Measurements from ENCODE around the gene CCDC172.
"Not testable (repeated sequence)": the region's sequence is repeated elsewhere in the genome, so short reads cannot be mapped to it uniquely, and the experiment has no call there.

Gene CCDC172

GRCh38 chr10:116331815-116332214 lies 7.6 kb downstream of the CCDC172 start:
- no peak for FAIRE-seq
- no peak for DNase-seq (ENCODE audit: insufficient read length, low spot score)

DNA sequence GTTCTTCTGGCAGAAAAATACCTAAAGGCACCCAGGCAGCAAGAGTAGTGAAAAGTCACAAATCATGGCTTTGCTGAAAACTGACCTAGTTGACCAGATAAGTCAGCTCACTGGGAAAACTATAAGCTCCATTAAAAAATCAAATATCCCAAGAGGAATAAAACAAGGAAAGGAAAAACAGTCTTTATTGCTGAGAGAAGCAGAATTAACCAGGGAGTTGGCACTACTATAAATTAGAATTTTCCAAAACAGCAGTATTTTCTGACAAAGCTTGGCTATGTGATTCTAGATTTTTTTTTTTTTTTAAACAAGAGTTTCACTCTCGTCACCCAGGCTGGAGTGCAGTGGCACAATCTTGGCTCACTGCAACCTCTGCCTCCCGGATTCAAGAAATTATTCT lies 12.6 kb downstream of the CCDC172 start:
- no peak for FAIRE-seq
- DNase-seq (ENCODE audit: insufficient read length, low spot score), result no peak

DNA sequence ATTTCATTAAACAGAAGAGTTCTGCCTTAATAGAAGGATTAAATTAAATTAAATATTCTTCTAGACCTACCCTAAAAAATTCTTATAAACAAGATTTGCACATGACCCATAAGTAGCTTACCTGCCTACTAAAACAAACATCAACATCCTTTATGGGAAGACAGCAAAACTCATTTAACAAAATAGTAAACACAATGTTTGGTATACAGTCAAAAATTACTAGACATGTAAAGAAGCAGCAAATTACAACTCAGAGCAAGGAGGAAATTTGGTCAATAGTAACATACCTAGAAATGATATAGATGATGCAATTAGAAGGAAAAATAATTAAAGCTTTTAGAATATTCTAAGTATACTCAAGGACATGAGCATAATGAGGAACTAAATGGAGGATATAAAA lies 27.9 kb downstream of the CCDC172 start:
- no peak for DNase-seq (ENCODE audit: insufficient read length, low spot score)
- FAIRE-seq, result no peak

DNA sequence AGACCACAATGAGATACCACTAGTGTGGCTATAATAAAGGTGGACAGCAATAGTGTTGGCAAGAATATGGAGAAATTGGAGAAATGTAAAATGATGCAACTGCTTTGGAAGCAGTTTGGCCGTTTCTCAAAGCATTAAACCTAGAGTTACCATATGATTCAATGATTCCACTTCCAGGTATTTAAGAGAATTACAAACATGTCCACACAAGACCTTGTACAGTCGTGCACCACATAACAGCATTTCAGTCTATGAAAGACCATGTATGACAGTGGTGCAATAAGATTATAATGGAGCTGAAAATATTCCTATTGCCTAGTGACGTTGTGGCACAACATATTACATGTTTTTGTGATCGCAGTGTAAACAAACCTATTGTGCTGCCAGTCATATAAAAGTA lies 29.6 kb downstream of the CCDC172 start:
- DNase-seq (ENCODE audit: insufficient read length, low spot score) (no peak), FAIRE-seq (no peak)

DNA sequence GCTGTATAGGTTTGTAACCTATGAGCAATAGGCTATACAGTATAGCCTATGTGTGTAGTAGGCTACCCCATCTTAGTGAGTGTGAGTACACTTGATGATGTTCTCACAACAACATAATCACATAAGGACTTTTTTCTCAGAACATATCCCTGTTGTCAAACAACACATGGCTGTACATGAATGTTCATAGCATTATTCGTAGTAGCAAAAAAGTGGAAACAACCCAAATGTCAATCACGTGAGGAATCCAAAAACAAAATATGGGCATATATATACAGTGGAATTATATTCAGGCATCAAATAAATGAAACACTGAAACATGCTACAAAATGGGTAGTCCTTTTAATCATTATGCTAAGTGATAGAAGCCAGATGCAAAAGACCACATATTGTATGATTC lies 31.1 kb downstream of the CCDC172 start:
- FAIRE-seq, result no peak

DNA sequence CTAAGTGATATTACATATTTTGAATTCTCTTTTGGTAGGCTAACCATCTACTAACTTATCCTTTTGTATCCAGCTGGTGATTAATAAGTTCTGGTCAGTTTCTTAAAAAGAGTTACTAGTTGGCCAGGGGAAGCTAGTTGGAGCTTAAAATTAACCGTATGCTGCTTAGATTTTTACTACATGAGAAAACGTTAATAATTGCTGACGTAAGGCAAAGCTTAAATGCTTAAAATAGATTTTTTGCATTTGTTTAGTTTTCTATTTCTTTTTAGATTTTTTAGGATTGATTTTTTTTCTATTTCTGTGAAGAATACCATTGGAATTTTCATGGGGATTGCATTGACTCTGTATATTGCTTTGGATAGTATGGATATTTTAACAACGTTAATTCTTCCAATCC lies 32.6 kb downstream of the CCDC172 start:
- FAIRE-seq (no peak), DNase-seq (ENCODE audit: insufficient read length, low spot score) (no peak)

More for the DNA sequence above, 31.1 kb downstream of the CCDC172 start:
- DNase-seq (ENCODE audit: insufficient read length, low spot score), result no peak

GRCh38 chr10:116364868-116365267 lies 40.6 kb downstream of the CCDC172 start:
- FAIRE-seq (no peak), DNase-seq (ENCODE audit: insufficient read length, low spot score) (no peak)

DNA sequence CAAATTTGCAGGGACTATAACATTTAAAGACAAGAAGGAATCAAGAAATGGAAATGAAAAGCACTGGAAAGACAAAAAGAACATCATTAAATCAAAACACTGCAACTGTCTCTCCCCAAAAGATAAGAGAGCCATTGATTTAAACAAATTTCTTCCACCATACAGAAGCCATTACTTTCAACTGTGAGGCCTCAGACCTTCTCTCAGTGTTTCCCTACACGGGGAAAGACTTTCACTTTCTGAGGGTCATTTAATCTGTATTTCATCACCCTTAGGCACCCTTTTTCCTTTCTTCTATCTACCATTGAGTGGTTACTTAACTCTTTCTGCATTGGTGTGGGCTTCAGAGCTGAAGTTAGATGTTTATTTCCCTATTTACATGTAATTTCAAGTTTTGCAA lies 47.5 kb downstream of the CCDC172 start:
- no peak for FAIRE-seq
- DNase-seq (ENCODE audit: insufficient read length, low spot score), result no peak

- no peak for FAIRE-seq
- no peak for DNase-seq (ENCODE audit: insufficient read length, low spot score)
These were observed 58.0 kb downstream of the CCDC172 start for GRCh38 chr10:116382290-116382689.

DNA sequence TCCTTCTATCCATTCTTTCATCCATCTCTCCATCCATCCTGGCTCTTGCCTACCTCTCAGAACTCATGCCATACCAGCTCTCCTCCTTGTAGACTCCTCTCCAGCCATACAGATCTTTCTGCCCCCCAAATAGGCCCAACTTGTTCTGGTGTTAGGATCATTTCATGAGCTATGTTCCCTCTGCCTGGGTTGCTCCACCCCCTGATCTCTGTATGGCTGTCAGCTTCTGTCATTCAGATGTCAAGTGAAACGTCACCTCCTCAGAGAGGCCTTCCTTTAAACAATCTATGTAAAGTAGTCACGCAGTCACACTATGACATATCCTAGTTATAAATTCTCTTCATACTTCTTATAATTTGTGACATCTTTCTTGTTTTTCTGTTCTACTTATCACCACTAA lies 61.1 kb downstream of the CCDC172 start:
- no peak for DNase-seq (ENCODE audit: insufficient read length, low spot score)
- no peak for FAIRE-seq

DNA sequence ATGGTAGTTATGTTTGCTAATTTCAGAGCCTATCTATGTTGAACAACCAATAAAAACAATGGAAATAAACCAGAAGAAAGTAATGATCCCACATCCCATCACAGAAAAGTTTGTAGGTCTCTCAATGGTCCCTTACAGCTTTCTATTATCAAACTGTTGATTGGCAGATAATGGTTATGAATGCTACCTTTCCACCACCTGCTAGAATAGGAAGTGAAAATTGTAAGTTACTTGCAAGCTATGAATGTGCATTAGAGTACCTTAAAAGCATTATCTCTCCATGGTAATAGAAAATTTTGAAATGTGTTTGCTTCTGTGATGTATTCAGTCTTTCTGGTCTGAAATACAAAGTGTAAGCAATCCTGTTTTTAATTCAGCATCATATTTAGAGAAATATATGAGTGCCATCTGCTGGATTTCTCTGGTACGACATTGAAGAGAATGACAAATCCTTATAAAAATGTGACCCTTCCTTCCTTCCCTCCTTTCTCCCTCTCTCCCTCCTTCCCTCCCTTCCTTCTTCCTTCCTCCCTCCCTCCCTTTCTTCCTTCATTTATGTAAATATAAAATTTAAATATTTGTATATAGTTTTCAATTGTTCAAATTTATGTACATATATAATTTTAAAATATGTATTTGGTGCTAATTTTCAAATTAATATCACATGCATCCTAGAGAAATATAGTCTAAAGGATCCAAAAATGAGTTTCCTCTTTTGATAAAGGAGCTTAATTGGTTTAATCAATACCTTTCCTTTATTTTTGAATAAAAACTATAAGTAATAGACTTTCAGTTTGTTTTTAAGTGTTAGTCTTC lies 62.0 kb downstream of the CCDC172 start:
- DNase-seq (ENCODE audit: insufficient read length, low spot score) (no peak), FAIRE-seq (peak; percentile 35)

- FAIRE-seq; DNase-seq (ENCODE audit: insufficient read length, low spot score): not testable (repeated sequence)
These were observed 69.1 kb downstream of the CCDC172 start for GRCh38 chr10:116393246-116393831.

DNA sequence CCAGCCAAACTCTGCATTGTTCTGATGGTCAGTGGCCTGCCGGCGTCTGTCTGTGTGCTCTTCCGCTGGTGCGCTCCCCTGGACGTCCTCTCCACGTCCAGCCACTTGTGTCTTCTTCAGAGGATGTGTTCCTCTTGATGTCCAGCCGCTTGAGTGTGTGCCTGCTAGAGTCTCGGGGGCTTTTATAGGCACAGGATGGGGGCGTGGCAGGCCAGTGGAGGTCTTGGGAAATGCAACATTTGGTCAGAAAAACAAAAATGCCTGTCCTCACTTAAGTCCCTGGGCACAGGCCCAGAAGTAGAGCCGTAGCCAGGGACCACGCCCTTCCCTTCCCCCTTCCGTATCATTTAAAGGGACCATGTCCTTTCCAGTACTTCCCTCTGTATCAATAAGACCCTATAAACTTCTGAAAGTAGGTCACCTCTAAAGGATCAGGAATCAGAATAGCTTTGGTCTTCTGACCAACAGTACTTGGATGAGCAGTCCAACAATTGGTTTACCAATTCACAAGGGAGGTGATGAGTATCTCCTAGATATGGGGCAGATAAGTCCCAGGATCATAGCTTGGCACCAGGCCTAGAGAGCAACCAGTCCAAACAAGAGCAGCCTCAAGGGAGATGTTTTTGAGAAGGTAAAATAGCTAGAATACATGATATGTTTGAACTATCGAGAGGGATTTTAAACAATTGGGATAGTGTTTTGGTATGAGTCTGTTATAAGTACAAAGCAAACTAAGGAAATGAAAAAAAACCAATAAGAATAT lies 71.2 kb downstream of the CCDC172 start:
- FAIRE-seq, result no peak

GRCh38 chr10:116398224-116398623 lies 74.0 kb downstream of the CCDC172 start:
- DNase-seq (ENCODE audit: insufficient read length, low spot score), result no peak
- no peak for FAIRE-seq

More for the DNA sequence above, 71.2 kb downstream of the CCDC172 start:
- DNase-seq (ENCODE audit: insufficient read length, low spot score), result no peak

GRCh38 chr10:116402858-116403257 lies 78.6 kb downstream of the CCDC172 start:
- FAIRE-seq, result no peak
- no peak for DNase-seq (ENCODE audit: insufficient read length, low spot score)

- FAIRE-seq, result no peak
These were observed 79.5 kb downstream of the CCDC172 start for GRCh38 chr10:116403740-116404250.

DNA sequence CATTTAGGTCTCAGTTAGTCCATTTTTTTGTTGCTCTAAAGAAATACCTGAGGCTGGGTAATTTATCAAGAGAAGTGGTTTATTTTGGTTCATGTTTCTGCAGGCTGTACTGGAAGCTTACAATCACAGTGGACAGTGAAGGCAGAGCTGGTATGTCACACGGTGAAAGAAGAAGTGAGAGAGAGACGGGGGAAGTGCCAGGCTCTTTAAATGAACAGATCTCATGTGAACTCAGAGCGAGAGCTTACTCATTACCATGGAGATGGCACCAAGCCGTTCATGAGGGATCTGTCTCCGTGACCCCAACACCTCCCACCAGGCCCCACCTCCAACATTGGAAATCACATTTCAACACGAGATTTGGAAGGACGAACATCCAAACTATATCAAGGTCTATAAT lies 84.5 kb downstream of the CCDC172 start:
- no peak for DNase-seq (ENCODE audit: insufficient read length, low spot score)
- FAIRE-seq, result no peak

More at GRCh38 chr10:116403740-116404250, 79.5 kb downstream of the CCDC172 start:
- no peak for DNase-seq (ENCODE audit: insufficient read length, low spot score)

DNA sequence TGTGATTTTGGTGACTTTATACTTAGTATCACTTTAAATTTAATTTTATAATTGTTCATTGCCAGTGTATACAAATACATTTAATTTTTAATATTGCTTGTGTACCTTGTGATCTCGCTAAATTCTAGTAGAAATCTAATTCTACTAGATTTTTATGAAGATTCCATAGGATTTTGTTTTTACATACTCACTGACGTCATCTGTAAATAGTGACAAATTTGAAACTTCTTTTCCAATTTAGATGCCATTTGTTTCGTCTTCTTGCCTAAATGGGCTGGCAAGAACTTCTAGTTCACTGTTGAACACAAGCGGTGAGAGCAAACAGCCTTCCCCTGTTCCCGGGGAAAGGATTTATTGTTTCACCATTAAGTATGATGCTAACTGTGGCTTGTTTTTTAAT lies 86.1 kb downstream of the CCDC172 start:
- no peak for FAIRE-seq
- no peak for DNase-seq (ENCODE audit: insufficient read length, low spot score)

GRCh38 chr10:116417821-116418220 lies 93.6 kb downstream of the CCDC172 start:
- DNase-seq (ENCODE audit: insufficient read length, low spot score) (no peak), FAIRE-seq (no peak)

DNA sequence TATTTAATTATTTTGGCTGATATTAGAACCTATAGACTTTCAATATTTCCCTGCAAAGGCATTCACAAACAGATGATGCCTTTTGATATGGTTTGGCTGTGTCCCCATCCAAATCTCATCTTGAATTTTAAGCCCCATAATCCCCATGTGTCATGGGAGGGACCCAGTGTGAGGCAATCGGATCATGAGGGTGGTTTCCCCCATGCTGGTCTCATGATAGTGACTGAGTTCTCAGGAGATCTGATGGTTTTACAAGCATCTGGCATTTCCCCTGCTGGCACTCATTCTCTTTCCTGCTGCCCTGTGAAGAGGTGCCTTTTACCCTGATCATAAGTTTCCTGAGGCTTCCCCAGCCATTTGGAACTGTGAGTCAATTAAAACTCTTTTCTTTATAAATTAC lies 94.1 kb downstream of the CCDC172 start:
- DNase-seq (ENCODE audit: insufficient read length, low spot score) (no peak), FAIRE-seq (no peak)

- FAIRE-seq (no peak), DNase-seq (ENCODE audit: insufficient read length, low spot score) (no peak)
These were observed 97.6 kb downstream of the CCDC172 start for GRCh38 chr10:116421815-116422214.

All from GM19239 (cell line).